Vagina (tissue), 2 donors: ENCODE results near the gene QARS1.

Source experiments
- POLR2A ChIP-seq, 2 donors: fragments of 450-650 bp; IDR thresholded peaks; one replicate each; pipeline ENCODE4 v1.6.1; 2017; ENCODE audit warnings: antibody characterized with exemption in 2 of 2, mild to moderate bottlenecking in 2 of 2, moderate library complexity in 2 of 2
- POLR2AphosphoS5 ChIP-seq, 2 donors: sonication (generic); formaldehyde crosslinking; IDR thresholded peaks; one replicate each; pipeline ENCODE4 v1.9.0; 2017; ENCODE audit warnings: antibody characterized with exemption in 2 of 2, mild to moderate bottlenecking in 2 of 2, low read depth in 1 of 2; ENCODE audit not compliant: insufficient read depth in 1 of 2
- TF ChIP-seq, protein P1 (sequence below), 3 experiments: fragments of 450-650 bp in 2 of 3; fragments of 200-600 bp in 1 of 3; sonication (generic) in 1 of 3; IDR thresholded peaks; one replicate each; pipeline ENCODE4 v1.5.1; 2017 to 2019; ENCODE audit warnings: antibody characterized with exemption in 3 of 3, mild to moderate bottlenecking in 2 of 3, moderate library complexity in 2 of 3

DNA sequence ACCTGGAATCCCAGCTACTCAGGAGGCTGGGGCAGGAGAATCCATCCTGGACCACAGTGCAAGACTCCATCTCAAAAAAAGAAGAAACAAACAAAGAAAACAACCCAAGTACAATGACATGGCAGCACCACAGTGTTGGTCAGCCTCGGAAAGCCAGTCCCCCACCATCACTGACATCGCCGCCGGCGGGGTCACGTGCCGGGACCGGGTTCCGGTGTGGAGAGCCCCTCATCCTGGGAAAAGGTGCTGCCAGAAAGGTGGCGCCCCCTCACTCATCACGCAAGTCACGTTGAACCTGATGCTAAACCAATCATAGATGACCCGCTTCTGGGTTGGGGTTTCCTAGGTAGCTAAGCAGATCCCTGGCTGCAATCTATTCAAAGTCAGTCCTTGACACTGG, 28.4 kb downstream of the QARS1 start:
- TF ChIP-seq, protein P1, sequence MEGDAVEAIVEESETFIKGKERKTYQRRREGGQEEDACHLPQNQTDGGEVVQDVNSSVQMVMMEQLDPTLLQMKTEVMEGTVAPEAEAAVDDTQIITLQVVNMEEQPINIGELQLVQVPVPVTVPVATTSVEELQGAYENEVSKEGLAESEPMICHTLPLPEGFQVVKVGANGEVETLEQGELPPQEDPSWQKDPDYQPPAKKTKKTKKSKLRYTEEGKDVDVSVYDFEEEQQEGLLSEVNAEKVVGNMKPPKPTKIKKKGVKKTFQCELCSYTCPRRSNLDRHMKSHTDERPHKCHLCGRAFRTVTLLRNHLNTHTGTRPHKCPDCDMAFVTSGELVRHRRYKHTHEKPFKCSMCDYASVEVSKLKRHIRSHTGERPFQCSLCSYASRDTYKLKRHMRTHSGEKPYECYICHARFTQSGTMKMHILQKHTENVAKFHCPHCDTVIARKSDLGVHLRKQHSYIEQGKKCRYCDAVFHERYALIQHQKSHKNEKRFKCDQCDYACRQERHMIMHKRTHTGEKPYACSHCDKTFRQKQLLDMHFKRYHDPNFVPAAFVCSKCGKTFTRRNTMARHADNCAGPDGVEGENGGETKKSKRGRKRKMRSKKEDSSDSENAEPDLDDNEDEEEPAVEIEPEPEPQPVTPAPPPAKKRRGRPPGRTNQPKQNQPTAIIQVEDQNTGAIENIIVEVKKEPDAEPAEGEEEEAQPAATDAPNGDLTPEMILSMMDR (IDR thresholded peaks at IDR 0.05): no peak
- TF ChIP-seq POLR2AphosphoS5 (IDR thresholded peaks at IDR 0.05; ENCODE audit: insufficient read depth in 1 of 2, low read depth in 1 of 2) (no peak), POLR2A (IDR thresholded peaks at IDR 0.05) (no peak)
